Activated CD4-positive, alpha-beta T cell treated with anti-CD3 and anti-CD28 coated beads, Interleukin-2, amount 10 ng/mL, durations not matched to agents 24 days and 14 days (primary cell): ENCODE data around the gene POLE2. TPM values are rescaled to one million over a fixed set of nuclear protein-coding genes. Genes with fewer than 3 reads are reported as not detected.
"Not testable (repeated sequence)": the region's sequence is repeated elsewhere in the genome, so short reads cannot be mapped to it uniquely, and the experiment has no call there.

Experiments
- DNase-seq: peaks from one replicate; pipeline ENCODE4 v3.0.0; 2022
- H3K27ac Mint-ChIP-seq: one replicate; pipeline ENCODE4 v1.8.0; 2022; ENCODE audit warnings: mild to moderate bottlenecking, mixed read lengths
- H3K27me3 Mint-ChIP-seq: one replicate; pipeline ENCODE4 v1.8.0; 2022; ENCODE audit warnings: mixed read lengths
- H3K36me3 Mint-ChIP-seq: one replicate; pipeline ENCODE4 v1.8.0; 2022; ENCODE audit warnings: low read depth, mild to moderate bottlenecking, mixed read lengths
- H3K4me1 Mint-ChIP-seq: one replicate; pipeline ENCODE4 v1.8.0; 2021; ENCODE audit warnings: mixed read lengths
- H3K4me3 Mint-ChIP-seq: one replicate; pipeline ENCODE4 v1.8.0; 2022; ENCODE audit warnings: mild to moderate bottlenecking, moderate library complexity, mixed read lengths
- H3K9me3 Mint-ChIP-seq: one replicate; pipeline ENCODE4 v1.8.0; 2021; ENCODE audit warnings: mixed read lengths
- intact Hi-C: fragments of 100-400 bp; cut with micrococcal nuclease; formaldehyde crosslinking; loops from one replicate; pipeline ENCODE4 v1.15.1; 2023
- total RNA-seq: library from RNA; stranded (reverse); gene quantifications from 2 replicates; pipeline ENCODE4 v1.2.3, GENCODE V29; 2022

The POLE2 gene
- total RNA-seq, 1 donor from 2014 or later: 52.8 TPM

DNA sequence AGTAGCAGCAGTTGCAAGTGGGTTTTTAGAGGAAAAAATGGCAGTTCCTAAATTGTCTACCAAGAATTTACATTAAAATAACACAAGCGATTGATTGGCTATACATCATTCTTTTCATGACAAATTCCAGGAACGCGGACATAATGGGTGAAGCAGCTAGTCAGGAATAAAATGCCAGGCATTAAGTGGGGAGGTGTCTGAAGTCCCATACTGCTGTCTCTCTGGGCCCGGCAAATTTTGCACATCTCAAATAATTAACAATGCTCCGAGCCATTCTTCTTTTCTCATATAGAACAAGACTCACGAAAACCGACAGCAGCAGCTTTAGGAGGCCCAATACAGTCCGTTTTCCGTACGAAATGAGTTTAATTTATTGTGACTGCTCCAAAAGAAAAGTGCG lies 68.3 kb downstream of the POLE2 start:
- no peaks in the 10 kb centered on the region for H3K9me3 Mint-ChIP-seq
- peak overlapping the region; percentile 96 for H3K27ac Mint-ChIP-seq
- intact Hi-C loops: loop anchor here (1.0 to 5.0 kb wide), 7 partner anchors 15 to 611 kb away; partner anchors contain the start of genes KLHDC2, LRR1, POLE2 and RPS29
- H3K27me3 Mint-ChIP-seq: no peaks in the 10 kb centered on the region
- H3K4me1 Mint-ChIP-seq: peaks cover 34% of the 10 kb centered on the region
- peak overlapping the region; percentile 96 for H3K4me3 Mint-ChIP-seq
- no peak for DNase-seq
- peaks cover 68% of the 10 kb centered on the region for H3K36me3 Mint-ChIP-seq

DNA sequence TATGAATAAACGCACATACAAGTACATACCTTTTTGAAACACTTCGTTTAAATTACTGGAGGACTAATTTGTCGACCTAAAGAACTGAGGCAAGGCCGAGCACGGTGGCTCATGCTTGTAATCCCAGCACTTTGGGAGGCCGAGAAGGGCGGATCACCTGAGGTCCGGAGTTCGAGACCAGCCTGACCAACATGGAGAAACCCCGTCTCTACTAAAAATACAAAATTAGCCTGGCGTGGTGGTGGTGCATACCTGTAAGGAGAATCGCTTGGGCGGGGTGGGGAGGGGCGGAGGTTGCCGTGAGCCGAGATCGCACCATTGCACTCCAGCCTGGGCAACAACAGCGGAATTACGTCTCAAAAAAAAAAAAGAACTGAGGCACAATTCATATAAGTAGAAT lies 68.7 kb downstream of the POLE2 start:
- intact Hi-C loops: not testable (repeated sequence)

GRCh38 chr14:49617852-49618519 lies 70.0 kb downstream of the POLE2 start:
- peak overlapping the region; percentile 75 for H3K27ac Mint-ChIP-seq
- DNase-seq: no peak
- H3K27me3 Mint-ChIP-seq: no peaks in the 10 kb centered on the region
- H3K4me3 Mint-ChIP-seq: peak overlapping the region; percentile 13
- H3K9me3 Mint-ChIP-seq: no peaks in the 10 kb centered on the region
- H3K4me1 Mint-ChIP-seq: peaks cover 26% of the 10 kb centered on the region
- intact Hi-C loops: no loop called here
- peaks cover 65% of the 10 kb centered on the region for H3K36me3 Mint-ChIP-seq

More for the DNA sequence above, 68.7 kb downstream of the POLE2 start:
- Mint-ChIP-seq H3K4me1 (peaks cover 34% of the 10 kb centered on the region), H3K27ac (peak overlapping the region; percentile 96), H3K36me3 (peaks cover 67% of the 10 kb centered on the region), H3K4me3 (peak overlapping the region; percentile 96)
- DNase-seq, H3K9me3 Mint-ChIP-seq, H3K27me3 Mint-ChIP-seq: not testable (repeated sequence)

GRCh38 chr14:49615776-49616175 lies 72.2 kb downstream of the POLE2 start:
- Mint-ChIP-seq H3K9me3 (no peaks in the 10 kb centered on the region), H3K4me1 (peaks cover 21% of the 10 kb centered on the region), H3K36me3 (peaks cover 51% of the 10 kb centered on the region), H3K27ac (no peak overlapping the region), H3K27me3 (no peaks in the 10 kb centered on the region), H3K4me3 (no peak overlapping the region)
- intact Hi-C loops: no loop called here
- DNase-seq: no peak

GRCh38 chr14:49614196-49614595 lies 73.8 kb downstream of the POLE2 start:
- Mint-ChIP-seq H3K9me3 (no peaks in the 10 kb centered on the region), H3K36me3 (peaks cover 46% of the 10 kb centered on the region), H3K27ac (peak overlapping the region; percentile 18), H3K4me3 (no peak overlapping the region), H3K27me3 (no peaks in the 10 kb centered on the region), H3K4me1 (peaks cover 23% of the 10 kb centered on the region)
- no peak for DNase-seq
- intact Hi-C loops: no loop called here

- Mint-ChIP-seq H3K4me3 (no peak overlapping the region), H3K27me3 (no peaks in the 10 kb centered on the region), H3K27ac (no peak overlapping the region), H3K4me1 (peaks cover 16% of the 10 kb centered on the region), H3K9me3 (no peaks in the 10 kb centered on the region), H3K36me3 (peaks cover 39% of the 10 kb centered on the region)
- no peak for DNase-seq
- intact Hi-C loops: no loop called here
Observed at GRCh38 chr14:49612671-49613070, 75.3 kb downstream of the POLE2 start.

DNA sequence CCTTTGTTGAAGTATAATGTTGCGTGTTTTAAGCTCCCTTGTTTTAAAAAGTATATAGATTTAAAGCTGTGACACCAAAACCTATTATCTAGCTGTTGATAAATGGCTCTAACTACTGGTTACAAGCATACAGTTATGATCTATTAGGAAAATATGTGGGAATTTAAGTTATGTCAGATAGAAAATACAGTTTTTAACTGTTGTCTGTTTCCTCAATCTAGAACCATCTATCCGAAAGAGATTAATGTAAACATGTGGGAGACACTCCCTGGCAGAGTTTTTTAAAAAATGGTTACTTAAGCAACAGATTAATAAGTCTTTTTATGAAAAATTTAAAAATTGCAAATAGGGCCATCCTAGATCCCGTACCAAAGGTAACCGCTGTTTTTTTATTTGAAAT lies 75.8 kb downstream of the POLE2 start:
- Mint-ChIP-seq H3K27ac (no peak overlapping the region), H3K4me1 (peaks cover 13% of the 10 kb centered on the region), H3K36me3 (peaks cover 36% of the 10 kb centered on the region), H3K27me3 (no peaks in the 10 kb centered on the region), H3K4me3 (no peak overlapping the region), H3K9me3 (no peaks in the 10 kb centered on the region)
- intact Hi-C loops: no loop called here
- no peak for DNase-seq

DNA sequence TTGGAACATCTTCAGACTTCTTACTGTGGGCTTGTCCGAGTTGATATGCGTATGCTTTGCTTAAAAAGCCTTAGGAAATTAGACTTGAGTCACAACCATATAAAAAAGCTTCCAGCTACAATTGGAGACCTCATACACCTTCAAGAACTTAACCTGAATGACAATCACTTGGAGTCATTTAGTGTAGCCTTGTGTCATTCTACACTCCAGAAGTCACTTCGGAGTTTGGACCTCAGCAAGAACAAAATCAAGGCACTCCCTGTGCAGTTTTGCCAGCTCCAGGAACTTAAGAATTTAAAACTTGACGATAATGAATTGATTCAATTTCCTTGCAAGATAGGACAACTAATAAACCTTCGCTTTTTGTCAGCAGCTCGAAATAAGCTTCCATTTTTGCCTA lies 80.4 kb downstream of the POLE2 start:
- Mint-ChIP-seq H3K9me3 (no peaks in the 10 kb centered on the region), H3K36me3 (peaks cover 37% of the 10 kb centered on the region), H3K4me3 (no peak overlapping the region), H3K27ac (no peak overlapping the region), H3K27me3 (no peaks in the 10 kb centered on the region), H3K4me1 (peaks cover 17% of the 10 kb centered on the region)
- no peak for DNase-seq
- intact Hi-C loops: no loop called here

GRCh38 chr14:49598485-49599300 lies 89.3 kb downstream of the POLE2 start, which contains the start of gene LRR1:
LRR1 (plus strand) TSS chr14:49598940; CDS start chr14:49599021, 81 bp downstream.
- intact Hi-C loops: loop anchor here (1.0 kb wide), 4 partner anchors 12 to 518 kb away; partner anchors contain the start of genes MGAT2, POLE2, RPL36AL and RPS29
- peak; percentile 97 for DNase-seq
- peak within 1 kb of the TSS; percentile 94 for H3K27ac Mint-ChIP-seq
- peaks cover 29% of the 10 kb centered on the region for H3K36me3 Mint-ChIP-seq
- H3K4me1 Mint-ChIP-seq: peaks cover 25% of the 10 kb centered on the region
- no peaks in the 10 kb centered on the region for H3K9me3 Mint-ChIP-seq
- no peaks in the 10 kb centered on the region for H3K27me3 Mint-ChIP-seq
- H3K4me3 Mint-ChIP-seq: peak within 1 kb of the TSS; percentile 96

GRCh38 chr14:49598189-49598484 lies 89.9 kb downstream of the POLE2 start:
- no peak for DNase-seq
- no peaks in the 10 kb centered on the region for H3K9me3 Mint-ChIP-seq
- intact Hi-C loops: loop anchor here (1.0 kb wide), 4 partner anchors 12 to 518 kb away; partner anchors contain the start of genes MGAT2, POLE2, RPL36AL and RPS29
- H3K27me3 Mint-ChIP-seq: no peaks in the 10 kb centered on the region
- H3K27ac Mint-ChIP-seq: peak overlapping the region; percentile 94
- peak overlapping the region; percentile 96 for H3K4me3 Mint-ChIP-seq
- H3K36me3 Mint-ChIP-seq: peaks cover 28% of the 10 kb centered on the region
- peaks cover 25% of the 10 kb centered on the region for H3K4me1 Mint-ChIP-seq

DNA sequence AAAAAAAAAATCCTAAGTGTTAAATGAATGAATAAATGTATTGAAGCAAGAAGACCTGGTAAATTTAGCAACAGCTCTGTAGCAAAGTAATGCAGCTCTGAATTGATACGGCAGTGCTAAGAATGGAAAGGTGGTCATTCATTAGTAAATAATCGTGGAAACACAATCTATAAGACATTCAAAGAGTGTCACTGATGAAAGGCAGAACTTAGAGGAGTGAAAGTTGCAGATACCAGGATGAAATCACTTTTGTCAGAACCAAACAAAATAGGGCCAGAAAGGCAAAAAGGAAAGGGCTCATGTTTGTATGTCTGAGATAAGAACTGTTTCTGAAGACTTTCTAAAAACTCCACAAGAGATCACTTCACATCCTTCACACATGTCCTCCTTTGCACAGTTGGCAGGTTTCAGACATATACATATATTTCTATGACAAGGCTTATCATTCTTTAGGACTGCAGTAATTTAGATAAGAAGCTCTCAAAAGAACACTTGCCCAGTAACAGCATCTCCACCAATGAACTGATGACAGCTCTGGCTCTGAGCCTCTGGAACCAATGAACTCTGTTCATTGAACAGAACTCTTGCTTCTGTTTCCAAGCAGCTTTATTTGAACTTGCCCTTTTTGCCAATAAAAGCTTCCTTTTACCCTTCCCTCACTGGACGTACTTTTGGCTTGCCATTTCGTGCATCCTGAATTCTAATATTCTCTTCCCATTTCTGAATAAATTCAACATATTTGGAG lies 93.5 kb downstream of the POLE2 start:
- H3K4me3 Mint-ChIP-seq: no peak overlapping the region
- peaks cover 12% of the 10 kb centered on the region for H3K36me3 Mint-ChIP-seq
- no peak overlapping the region for H3K27ac Mint-ChIP-seq
- no peaks in the 10 kb centered on the region for H3K9me3 Mint-ChIP-seq
- H3K27me3 Mint-ChIP-seq: no peaks in the 10 kb centered on the region
- peaks cover 14% of the 10 kb centered on the region for H3K4me1 Mint-ChIP-seq
- no peak for DNase-seq
- intact Hi-C loops: no loop called here
